Measurements from ENCODE around the gene ACTMAP.

ACTMAP gene

GRCh38 chr19:40713939-40714338, 36.3 kb downstream of the ACTMAP start:
- H3K4me2 ChIP-seq (ENCODE audit: low read depth, low read length, poor library complexity, severe bottlenecking): peak overlapping the region; percentile 91
- peak overlapping the region; percentile 76 for H3K9ac ChIP-seq (ENCODE audit: low read depth, low read length, poor library complexity, severe bottlenecking)
- H3K4me3 ChIP-seq (ENCODE audit: low read length, poor library complexity, severe bottlenecking): peak overlapping the region; percentile 95

GRCh38 chr19:40709817-40710216, 40.5 kb downstream of the ACTMAP start:
- Histone ChIP-seq H3K36me3 (ENCODE audit: insufficient read depth, low read length) (peaks cover 4% of the 10 kb centered on the region; the same call in 1 of the 2 replicates), H3K9me3 (ENCODE audit: insufficient read depth, low read depth, low read length) (no peaks in the 10 kb centered on the region), H3K27me3 (ENCODE audit: insufficient read depth, low read length, poor library complexity, severe bottlenecking) (no peaks in the 10 kb centered on the region), H3K4me2 (ENCODE audit: low read depth, low read length, poor library complexity, severe bottlenecking) (no peak overlapping the region), H3K4me3 (ENCODE audit: low read length, poor library complexity, severe bottlenecking) (no peak overlapping the region), H3K9me2 (replicated peaks; ENCODE audit: low read depth, low read length) (no peaks in the 10 kb centered on the region), H4K20me1 (ENCODE audit: insufficient read depth, low read length, poor library complexity, severe bottlenecking) (no peaks in the 10 kb centered on the region), H2AFZ (ENCODE audit: low read length) (no peak overlapping the region), H3F3A (ENCODE audit: low read depth) (no peaks in the 10 kb centered on the region), H3K4me1 (ENCODE audit: insufficient read depth, low read length, poor library complexity, severe bottlenecking) (peaks cover 8% of the 10 kb centered on the region), H3K79me2 (ENCODE audit: insufficient read depth, low read length) (peaks cover 5% of the 10 kb centered on the region; the same call in 1 of the 2 replicates), H3K9ac (ENCODE audit: low read depth, low read length, poor library complexity, severe bottlenecking) (no peak overlapping the region)
- TF ChIP-seq EZH2phosphoT487 (IDR thresholded peaks at IDR 0.05; ENCODE audit: borderline replicate concordance): no peak
- TF ChIP-seq CTCF (conservative IDR thresholded peaks at IDR 0.05; ENCODE audit: low read length): no peak

More at GRCh38 chr19:40713939-40714338, 36.3 kb downstream of the ACTMAP start:
- H4K20me1 ChIP-seq (ENCODE audit: insufficient read depth, low read length, poor library complexity, severe bottlenecking): no peaks in the 10 kb centered on the region
- H2AFZ ChIP-seq (ENCODE audit: low read length): no peak overlapping the region
- H3K36me3 ChIP-seq (ENCODE audit: insufficient read depth, low read length): no peaks in the 10 kb centered on the region
- no peaks in the 10 kb centered on the region for H3K9me2 ChIP-seq (replicated peaks; ENCODE audit: low read depth, low read length)
- H3K9me3 ChIP-seq (ENCODE audit: insufficient read depth, low read depth, low read length): no peaks in the 10 kb centered on the region
- no peak for TF ChIP-seq EZH2phosphoT487 (IDR thresholded peaks at IDR 0.05; ENCODE audit: borderline replicate concordance)
- TF ChIP-seq CTCF (conservative IDR thresholded peaks at IDR 0.05; ENCODE audit: low read length): no peak
- peaks cover 39% of the 10 kb centered on the region for H3K4me1 ChIP-seq (ENCODE audit: insufficient read depth, low read length, poor library complexity, severe bottlenecking)
- H3F3A ChIP-seq (ENCODE audit: low read depth): no peaks in the 10 kb centered on the region
- no peaks in the 10 kb centered on the region for H3K27me3 ChIP-seq (ENCODE audit: insufficient read depth, low read length, poor library complexity, severe bottlenecking)
- peaks cover 20% of the 10 kb centered on the region for H3K79me2 ChIP-seq (ENCODE audit: insufficient read depth, low read length)

GRCh38 chr19:40707615-40708014, 42.7 kb downstream of the ACTMAP start:
- Histone ChIP-seq H3K9me3 (ENCODE audit: insufficient read depth, low read depth, low read length) (no peaks in the 10 kb centered on the region), H3K9ac (ENCODE audit: low read depth, low read length, poor library complexity, severe bottlenecking) (no peak overlapping the region), H3K4me3 (ENCODE audit: low read length, poor library complexity, severe bottlenecking) (no peak overlapping the region), H4K20me1 (ENCODE audit: insufficient read depth, low read length, poor library complexity, severe bottlenecking) (no peaks in the 10 kb centered on the region), H3K36me3 (ENCODE audit: insufficient read depth, low read length) (peaks cover 10% of the 10 kb centered on the region; the same call in 1 of the 2 replicates), H3K9me2 (replicated peaks; ENCODE audit: low read depth, low read length) (no peaks in the 10 kb centered on the region), H3F3A (ENCODE audit: low read depth) (no peaks in the 10 kb centered on the region), H2AFZ (ENCODE audit: low read length) (no peak overlapping the region), H3K79me2 (ENCODE audit: insufficient read depth, low read length) (no peaks in the 10 kb centered on the region), H3K4me2 (ENCODE audit: low read depth, low read length, poor library complexity, severe bottlenecking) (no peak overlapping the region), H3K27me3 (ENCODE audit: insufficient read depth, low read length, poor library complexity, severe bottlenecking) (no peaks in the 10 kb centered on the region), H3K4me1 (ENCODE audit: insufficient read depth, low read length, poor library complexity, severe bottlenecking) (no peaks in the 10 kb centered on the region)
- TF ChIP-seq EZH2phosphoT487 (IDR thresholded peaks at IDR 0.05; ENCODE audit: borderline replicate concordance): no peak
- no peak for TF ChIP-seq CTCF (conservative IDR thresholded peaks at IDR 0.05; ENCODE audit: low read length)

Data from Loucy (cell line).